Stimulated activated CD8-positive, alpha-beta memory T cell treated with anti-CD3 and anti-CD28 coated beads, Interleukin-15, amount 100 ng/mL, for 4 hours (primary cell): ENCODE measurements around the gene PAX4.

Experiments used
- DNase-seq, 2 donors: peaks; one replicate each; pipeline ENCODE4 v3.0.0-alpha.2; 2020; ENCODE audit warnings: low read depth in 2 of 2

The PAX4 gene, protein sequence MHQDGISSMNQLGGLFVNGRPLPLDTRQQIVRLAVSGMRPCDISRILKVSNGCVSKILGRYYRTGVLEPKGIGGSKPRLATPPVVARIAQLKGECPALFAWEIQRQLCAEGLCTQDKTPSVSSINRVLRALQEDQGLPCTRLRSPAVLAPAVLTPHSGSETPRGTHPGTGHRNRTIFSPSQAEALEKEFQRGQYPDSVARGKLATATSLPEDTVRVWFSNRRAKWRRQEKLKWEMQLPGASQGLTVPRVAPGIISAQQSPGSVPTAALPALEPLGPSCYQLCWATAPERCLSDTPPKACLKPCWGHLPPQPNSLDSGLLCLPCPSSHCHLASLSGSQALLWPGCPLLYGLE

DNA sequence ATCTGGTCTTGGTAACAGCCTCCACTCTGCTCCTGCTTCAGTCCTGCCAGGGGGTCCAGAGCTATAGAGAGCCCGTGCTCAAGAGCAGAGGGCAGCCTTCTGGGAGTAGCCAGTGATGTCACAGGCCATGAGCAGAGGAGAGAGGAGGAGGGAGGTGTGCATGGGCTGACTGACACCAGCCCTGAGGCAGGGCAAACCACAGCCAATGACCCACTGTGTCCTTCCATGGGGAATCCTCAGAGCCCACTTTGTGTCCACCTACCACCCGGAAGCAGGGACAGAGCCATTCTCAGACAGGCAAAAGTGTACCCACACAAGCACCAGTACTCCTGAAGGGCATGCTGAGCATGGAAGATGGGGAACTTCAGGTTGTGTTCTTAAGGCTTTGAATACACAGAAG is at the start of gene PAX4:
Gene PAX4, minus strand, starts transcription at position 101 of the 400 bp plus-strand sequence. CDS start 2,214 bp downstream, outside the sequence.
- DNase-seq: no peak

DNA sequence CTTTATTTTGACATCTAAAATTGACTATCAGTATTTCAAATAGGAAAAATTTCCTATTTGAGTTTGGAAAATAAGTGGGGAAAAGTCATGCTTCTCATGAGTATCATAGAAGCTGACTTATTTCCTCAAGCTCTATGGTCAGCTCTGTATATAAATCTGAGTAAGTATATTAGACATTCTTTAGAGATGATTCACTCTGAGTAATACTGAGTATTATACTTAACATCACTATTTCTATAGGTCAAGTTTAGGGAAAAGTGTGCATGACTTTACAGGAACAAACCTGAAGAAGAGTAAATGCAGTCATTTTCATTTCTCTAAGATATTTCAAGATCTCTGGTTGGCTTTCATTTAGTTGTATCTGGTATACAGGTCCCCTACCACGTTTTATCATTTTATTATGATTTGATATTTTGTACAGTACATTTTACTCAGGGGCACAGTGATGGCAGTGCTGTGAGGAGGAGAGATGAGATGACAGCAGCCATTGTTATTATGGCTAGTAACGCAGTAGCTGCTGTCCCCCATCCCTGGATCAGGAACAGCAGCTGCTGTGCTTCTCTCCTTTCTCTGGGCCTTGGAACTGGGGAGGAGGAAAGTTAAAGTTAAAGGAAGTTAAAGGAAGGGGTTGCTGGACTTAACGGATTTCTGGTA is 49.2 kb upstream of the PAX4 start:
- no peak for DNase-seq

DNA sequence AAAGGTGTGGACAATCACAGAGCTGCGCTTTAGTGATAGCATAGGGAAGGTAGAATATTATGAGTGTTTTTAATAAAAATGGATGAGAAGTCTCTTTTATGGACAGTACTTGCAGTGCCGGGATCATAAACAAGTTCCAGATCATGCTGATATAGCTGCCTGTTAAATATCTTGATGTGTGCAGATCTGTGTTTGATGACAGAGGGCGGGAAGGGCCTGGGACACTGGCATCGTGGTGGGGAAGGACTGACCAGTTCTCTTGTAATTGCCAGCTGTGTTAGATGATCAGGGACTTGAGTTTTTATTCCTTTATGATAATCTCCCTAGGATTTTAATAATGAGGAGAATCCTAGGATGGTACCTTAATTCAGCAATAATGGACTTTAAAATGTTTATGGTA is 48.7 kb upstream of the PAX4 start:
- no peak for DNase-seq

DNA sequence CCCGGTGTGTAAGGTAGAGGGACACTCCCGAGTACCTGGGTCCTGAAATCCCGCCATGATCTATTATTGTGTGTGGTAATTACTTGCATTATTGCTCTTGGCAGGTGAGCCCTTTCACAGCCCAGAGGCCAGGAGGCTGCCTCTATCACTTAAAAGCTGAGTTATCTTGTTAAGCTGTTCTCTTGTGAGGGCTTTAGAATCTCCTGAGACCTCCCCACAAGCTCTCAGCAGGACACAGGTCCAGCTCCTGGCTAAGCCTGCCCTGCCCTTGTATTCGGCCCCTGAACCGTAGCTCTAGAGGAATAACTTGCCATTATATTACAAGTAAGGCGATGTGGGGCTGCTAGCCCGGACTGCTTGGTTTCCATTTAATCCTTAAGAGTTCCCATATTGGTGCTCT is 48.0 kb upstream of the PAX4 start:
- DNase-seq: no peak

DNA sequence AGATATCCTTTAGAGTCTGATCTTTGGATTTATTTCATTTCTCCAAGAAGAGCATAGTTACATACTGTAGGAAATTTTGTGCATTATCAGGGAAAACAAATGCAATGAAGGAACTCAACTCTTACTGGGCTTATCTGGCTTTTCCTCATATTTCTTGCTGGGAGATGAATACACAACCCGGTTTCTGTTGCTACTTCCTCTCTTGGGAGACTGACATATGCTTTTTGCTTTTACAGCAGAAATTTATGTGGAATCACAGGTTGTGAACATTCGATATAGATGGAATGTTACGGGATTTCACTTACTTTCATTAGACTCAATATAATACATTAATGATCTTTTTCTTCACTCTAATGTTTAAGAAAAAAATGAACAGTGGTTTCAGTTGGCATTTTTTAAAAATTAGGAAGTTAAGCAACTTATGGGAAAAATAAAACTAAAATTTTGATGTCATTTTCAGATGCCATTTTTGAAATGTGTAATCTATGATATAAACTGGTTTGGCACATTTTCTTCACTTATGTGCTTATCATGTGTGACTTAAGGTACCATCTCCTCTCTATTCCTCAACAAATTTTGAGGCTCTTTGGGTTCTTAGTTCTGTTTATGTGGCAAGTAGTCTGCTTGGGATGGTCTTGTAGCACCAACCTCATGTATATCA is 41.2 kb upstream of the PAX4 start:
- DNase-seq: no peak

DNA sequence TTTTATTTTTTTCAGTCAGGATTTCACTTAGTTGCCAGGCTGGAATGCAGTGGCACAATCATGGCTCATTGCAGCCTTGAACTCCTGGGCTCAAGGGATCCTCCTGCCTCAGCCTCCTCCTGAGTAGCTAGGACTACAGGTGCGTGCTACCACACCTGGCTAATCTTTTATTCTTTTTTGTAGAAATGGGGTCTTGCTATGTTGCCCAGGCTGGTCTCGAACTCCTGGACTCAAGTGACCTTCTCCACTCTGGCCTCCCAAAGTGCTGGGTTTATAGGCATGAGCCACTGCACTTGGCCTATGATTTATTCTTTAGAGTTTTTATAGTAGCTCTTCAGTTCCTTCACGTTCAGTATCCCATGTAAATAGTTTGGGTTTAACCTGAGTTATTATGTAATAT is 39.6 kb upstream of the PAX4 start:
- DNase-seq: no peak

DNA sequence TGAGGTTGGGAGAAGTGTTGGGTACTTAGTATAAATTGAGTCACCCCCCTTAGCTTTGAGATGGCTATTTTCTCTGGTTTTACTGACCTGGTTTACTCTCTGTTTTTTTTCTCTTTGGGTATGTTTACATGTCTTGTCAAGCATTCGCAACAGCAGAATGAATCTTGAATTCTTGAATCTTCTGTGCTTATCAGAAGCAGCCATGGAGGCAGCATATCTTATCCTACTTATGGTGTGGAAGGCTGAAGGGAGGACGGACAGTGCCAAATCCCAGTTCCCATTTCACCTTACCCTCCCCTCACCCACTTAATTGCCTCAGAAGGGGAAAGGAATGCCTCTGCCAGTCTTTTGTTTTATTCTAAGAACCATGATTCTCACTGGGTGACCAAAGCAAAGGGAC is 37.8 kb upstream of the PAX4 start:
- no peak for DNase-seq

DNA sequence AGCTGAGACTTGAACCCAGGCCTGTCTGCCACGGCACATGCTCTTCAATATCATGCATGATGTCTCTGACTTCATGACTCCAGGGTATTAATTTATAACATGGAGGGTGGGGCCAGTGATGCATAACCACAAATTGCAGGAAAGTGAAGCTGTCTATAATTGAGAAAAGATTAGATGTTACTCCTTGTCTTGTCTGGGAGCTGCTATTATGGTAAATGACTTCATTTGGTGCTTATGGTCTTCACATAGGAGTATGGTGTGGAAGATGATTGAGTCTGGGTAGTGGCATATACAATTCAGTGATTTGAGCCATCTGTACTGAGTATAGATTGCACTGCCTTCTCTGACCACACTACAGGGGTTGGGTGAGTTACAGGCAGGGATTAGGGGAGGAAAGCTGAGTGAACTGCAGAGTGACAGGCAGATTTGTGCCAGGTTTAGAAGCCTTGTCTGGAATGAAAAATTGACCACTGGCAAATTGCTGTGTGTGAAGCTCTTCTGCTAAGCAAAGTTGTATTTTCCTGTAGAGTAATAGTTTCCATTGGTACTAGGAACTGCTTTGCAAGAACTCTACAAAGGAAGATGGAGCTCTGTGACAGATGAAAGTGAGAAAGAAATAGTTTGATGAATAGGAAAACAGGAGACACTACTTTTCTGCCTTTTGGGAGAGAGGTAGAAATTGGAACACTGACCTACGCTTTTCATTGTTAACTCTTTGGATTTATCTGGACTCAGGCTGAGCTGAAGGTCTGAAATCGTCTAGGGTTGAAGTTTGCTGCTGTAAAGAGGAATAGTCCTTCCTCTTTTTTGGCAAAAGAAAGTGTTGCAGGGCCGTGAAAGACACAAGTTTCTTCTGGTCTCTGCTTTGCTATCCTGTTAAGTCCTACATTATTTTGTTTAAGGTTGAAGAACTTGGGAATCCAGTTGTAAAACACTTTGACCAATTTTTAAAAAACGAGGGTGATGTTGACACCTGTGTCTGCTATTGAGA is 36.8 kb upstream of the PAX4 start:
- DNase-seq: no peak

DNA sequence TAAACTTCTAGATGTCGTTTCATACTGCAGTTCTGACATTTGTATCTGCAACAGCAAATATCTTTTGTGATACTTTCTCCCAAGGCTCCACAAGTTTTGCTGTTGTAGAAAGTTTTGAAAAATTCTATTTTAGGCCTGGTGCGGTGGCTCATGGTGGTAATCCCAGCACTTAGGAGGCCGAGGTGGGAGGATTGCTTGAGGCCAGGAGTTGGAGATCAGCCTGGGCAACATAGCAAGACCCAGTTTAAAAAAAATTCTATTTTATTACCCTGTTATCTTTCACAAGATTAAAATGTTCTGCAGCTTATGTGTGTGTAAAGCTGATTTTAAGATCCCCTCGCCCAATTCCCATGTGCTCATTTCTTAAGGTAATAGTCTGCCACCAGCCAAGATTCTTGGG is 35.5 kb upstream of the PAX4 start:
- DNase-seq: no peak

DNA sequence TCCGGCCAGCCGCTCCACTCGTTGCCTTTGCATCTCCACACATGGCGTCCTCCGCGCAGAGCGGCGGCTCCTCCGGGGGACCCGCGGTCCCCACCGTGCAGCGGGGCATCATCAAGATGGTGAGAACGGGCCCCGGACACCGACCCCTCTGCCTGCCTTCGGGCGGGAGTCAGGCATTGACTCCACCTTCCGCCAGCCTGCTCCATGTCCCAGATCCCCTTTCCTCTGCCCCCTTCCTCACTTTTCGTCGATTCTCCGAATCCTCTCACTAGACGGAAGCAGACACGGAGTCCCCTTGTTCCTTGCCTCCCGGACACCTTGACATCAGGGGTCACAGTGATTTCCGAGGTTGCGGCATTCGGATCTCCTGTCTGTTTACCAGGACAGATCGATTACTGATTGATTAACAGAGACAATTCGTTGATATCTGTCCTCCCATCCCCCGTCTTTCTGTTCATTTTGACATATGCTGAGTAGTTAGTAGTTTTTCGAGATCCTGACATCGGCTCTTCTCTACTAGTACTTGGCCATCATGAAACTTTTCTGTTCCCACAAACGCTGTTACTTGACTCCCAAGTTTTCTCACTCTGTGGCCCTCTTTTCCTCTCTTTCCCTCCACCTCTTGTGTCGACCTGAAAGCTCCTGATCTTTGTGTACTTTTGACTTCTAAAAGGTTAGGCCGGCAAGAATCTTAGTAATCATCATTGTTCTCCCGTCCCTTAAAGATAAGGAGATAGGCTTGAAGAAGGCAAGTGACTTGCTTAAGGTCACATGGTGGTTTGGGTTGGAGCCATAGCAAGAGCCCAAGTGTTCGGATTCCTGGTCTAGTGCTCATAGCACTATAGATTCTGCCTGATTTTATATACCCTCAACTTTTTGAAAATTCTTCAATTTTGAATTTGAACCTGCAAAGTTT is 34.6 kb upstream of the PAX4 start:
- no peak for DNase-seq

DNA sequence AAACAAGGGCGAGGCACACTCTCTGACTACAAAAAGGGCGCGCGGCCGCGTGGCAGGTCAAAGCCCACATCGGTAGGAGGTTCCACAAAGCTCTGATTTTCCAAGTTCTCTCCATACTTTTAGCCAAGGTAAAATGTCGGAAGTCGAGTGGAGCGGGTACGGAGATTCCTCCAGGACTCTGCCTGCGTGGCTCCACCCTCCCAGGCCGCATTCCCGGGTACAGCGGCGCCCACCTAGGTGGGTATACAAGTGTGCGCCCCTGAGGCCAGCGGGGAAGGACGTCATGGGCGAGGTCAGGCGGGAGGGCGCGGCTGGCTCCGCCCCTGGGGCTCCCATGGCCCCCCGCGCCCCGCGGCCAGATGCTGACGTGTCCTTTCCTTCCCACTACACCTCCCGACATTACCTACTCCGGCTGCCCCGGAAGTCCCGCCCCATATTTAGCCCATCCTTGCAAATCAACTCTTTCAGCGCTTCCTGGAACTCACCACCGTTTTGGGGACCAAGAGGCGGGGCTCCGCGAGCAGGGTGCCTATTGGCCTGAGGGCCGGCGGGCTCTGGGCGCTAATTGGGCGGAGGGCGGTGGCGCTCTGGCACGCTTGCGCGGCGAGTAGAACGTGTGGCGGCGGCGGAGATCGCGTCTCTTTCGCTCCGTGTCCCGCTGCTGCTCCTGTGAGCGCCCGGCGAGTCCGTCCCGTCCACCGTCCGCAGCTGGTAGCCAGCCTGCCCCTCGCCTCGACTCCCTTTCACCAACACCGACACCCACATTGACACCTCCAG is 33.8 kb upstream of the PAX4 start, which contains the start of gene SND1:
Gene SND1, plus strand, starts transcription at position 639 of the 777 bp plus-strand sequence. CDS start 180 bp downstream, outside the sequence.
- peak; percentile 98 to 99 for DNase-seq

DNA sequence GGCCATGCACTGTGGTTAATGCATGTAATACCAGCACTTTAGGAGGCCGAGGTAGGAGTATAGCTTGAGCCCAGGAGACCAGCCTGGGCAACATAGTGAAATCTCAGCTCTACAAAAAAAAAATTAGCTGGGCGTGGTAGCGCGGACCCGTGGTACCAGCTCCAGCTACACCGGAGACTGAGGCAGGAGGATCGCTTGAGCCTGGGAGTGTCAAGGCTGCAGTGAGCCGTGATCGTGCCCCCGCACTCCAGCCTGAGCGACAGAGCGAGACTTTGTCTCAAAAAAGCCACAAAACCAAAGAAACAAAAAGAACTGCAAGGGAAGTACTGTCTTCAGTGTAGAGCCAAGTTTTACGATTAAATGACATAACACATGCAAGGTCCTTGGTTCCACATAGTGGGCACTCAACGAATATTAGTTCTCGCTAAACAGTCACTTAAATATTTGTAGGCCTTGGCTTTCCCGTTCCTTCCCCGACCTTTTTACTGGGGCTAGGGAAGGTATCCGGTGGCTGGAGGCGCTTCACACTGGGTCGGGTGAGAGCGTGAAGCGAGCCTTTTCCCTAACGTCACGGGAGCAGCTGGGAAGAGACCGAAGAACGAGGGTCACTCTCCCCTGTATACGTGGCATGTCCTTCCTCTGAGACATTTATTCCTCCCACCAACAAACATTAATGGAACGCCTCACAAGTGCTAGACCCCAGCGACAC is 33.1 kb upstream of the PAX4 start:
- no peak for DNase-seq

DNA sequence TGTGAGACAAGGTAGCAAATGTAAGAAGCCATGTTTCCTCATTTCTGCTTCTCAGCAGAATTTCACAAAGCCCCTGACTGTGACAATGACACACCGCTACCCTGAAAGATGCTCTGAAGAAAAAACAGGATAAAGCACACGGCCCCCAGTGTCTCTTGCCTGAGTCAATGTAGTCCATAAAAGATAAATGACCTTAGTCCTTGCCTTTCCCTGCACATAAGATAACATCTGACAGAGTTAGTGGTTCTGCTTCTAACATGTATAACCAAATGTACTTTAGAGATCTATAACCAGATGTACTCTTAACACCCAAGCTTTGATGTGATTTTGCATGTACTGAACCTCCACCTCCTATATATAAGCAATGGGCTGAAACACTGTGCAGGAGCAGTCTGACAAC is 31.0 kb upstream of the PAX4 start:
- DNase-seq: no peak

DNA sequence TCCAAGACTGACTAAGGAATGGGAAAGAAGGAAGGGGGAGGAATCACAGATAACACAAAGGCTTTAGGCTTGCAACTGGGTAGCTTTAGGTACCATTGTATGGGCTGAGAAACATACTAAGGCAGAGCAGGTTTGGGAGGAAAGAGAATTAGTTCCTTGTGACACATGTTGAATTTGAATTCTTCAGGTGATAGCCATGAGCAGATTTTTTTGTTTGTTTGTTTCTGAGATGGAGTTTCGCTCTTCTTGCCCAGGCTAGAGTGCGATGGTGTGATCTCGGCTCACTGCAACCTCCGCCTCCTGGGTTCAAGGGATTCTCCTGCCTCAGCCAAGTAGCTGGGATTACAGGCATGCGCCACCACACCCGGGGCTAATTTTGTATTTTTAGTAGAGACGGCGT is 29.7 kb upstream of the PAX4 start:
- no peak for DNase-seq

DNA sequence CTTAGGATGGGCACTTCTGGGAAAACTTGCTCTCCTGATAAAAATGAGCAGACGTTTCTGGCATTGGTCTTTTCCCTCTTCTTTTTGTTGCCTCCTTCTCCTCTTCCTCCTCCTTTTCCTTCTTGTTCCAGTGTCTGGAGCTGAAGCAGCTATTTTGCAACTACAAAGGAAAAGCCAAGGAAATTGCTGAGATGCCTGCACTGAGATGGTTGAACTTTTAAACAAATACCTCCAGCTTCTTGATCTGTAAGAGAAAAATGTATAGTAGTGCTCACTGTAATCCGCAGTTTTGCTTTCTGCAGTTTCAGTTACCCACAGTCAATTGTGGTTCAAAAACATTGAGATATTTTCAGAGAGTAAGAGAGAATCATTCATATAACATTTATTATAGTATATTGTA is 26.5 kb upstream of the PAX4 start:
- DNase-seq: no peak

DNA sequence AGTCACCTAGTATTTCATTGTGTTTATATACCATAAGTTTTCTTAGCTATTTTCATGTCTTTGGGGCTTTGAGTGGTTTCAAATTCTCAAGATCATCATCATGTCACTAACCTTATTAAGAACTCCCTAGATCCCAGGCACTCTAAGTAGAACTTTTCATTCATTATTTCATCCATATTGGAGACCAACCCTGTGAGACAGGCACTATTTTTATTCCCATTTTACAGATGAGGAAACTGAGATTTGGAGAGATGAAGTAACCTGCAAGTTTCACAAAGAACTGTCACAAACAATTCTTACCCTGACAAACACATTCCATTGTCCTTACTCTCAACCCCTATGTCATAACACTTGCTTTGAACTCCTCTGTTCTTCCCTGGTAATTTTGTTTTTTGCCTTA is 20.3 kb upstream of the PAX4 start:
- no peak for DNase-seq

DNA sequence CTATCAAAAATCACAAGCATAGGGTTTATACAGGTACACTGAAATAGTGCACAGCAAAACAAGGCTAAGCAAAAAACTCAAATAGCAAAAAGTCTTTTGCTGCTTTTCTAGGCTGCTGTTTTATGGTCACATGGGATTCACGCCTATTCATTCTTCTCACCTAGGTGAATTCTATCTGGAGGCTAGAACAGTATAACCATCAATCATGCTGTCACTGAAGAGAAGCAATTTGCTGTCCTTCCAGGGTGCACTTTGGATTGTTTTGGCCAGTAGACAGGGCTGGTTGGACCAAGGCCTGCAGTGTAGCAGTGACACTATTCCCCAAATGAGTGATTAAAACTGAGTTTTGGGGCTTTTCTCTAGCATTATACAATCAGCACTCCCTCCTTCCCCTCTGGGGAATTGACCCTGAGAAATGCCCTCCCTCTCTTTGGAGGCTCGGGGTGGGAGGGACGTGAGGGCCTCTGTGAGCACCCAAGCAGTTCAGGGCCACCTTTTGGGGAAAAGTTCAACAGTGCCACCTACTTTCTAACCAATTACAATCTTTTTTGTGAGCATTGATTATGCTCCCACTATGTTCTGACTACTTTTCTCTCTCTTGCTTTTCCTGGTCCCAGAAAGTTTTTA is 17.8 kb upstream of the PAX4 start:
- DNase-seq: no peak

DNA sequence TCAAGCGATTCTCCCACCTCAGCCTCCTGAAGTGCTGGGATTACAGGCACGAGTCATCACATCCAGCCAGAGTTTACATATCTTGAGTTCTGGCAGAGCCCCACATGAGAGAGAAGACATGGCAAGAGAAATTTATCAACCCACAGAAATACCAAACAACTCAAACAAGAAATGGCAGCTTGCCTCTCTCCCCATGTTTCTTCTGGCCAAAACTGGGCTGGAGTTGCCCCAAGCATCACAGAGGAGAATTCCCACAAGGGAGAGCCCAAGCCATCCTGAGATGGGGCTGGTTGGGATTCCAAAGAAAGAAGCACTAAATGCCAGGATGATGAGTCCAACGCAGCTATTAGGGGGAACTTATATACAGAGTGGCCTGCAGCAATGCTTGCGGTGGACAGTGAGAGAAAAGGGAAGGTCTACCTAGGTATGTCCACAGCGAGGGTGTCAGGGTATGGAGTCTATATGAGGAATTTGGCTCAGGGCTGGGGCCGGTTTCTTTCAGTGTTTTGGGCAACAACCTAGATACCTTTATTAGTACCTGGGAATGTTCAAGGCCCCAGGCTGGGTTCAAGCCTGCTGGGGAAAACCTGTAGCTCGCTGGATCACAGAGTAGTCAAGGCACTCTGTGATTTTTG is 14.5 kb upstream of the PAX4 start:
- DNase-seq: no peak
